CD4-positive, alpha-beta T cell (primary cell): ENCODE measurements around the gene SPATA6. TPM values are rescaled to one million over a fixed set of nuclear protein-coding genes. Genes with fewer than 3 reads are reported as not detected.
"Not testable (repeated sequence)": the region's sequence is repeated elsewhere in the genome, so short reads cannot be mapped to it uniquely, and the experiment has no call there.

Experiments used
- ATAC-seq: fragments of 200-7000 bp; cut with Tn5 transposase; one replicate; pipeline ENCODE4 v1.10.0; 2022; ENCODE audit warnings: mild to moderate bottlenecking; ENCODE audit not compliant: poor library complexity
- CTCF ChIA-PET: fragments of 350-600 bp; sonication (Branson Sonifier 250); formaldehyde crosslinking; loops from one replicate; lab custom pipeline; 2021; ENCODE audit warnings: antibody characterized with exemption, inconsistent platforms; lab: Charles Lee
- POLR2A ChIA-PET: fragments of 350-600 bp; sonication (Branson Sonifier 250); formaldehyde crosslinking; loops from one replicate; lab custom pipeline; 2021; ENCODE audit warnings: antibody characterized with exemption, inconsistent platforms; lab: Charles Lee
- DNase-seq, 14 experiments: peaks; one replicate each; pipeline ENCODE4 v3.0.0-alpha.2; 2013 to 2020; ENCODE audit warnings: mixed read lengths in 2 of 14
- H3K27ac ChIP-seq, 2 donors: one replicate each; pipeline versions ENCODE4 v1.5.1 to v1.7.0; 2013; ENCODE audit warnings: low read length in 2 of 2, low read depth in 1 of 2, mild to moderate bottlenecking in 1 of 2
- H3K27me3 ChIP-seq, 2 experiments: 1 replicate in 1 of 2; 2 replicates in 1 of 2; pipeline versions ENCODE4 v1.6.1 to v1.7.0; 2013; ENCODE audit warnings: low read length in 2 of 2, control low read depth in 1 of 2, mild to moderate bottlenecking in 1 of 2, moderate library complexity in 1 of 2; ENCODE audit not compliant: insufficient read depth in 2 of 2, control insufficient read depth in 1 of 2
- H3K36me3 ChIP-seq: one replicate; pipeline ENCODE4 v1.6.1; 2013; ENCODE audit warnings: low read length, control low read depth; ENCODE audit not compliant: insufficient read depth
- H3K4me1 ChIP-seq: one replicate; pipeline ENCODE4 v1.6.1; 2013; ENCODE audit warnings: low read length, control low read depth; ENCODE audit not compliant: insufficient read depth
- H3K4me3 ChIP-seq: one replicate; pipeline ENCODE4 v1.5.1; 2013; ENCODE audit warnings: mild to moderate bottlenecking, low read length, moderate library complexity
- H3K9me3 ChIP-seq, 2 experiments: 1 replicate in 1 of 2; 2 replicates in 1 of 2; pipeline versions ENCODE4 v1.6.1 to v1.7.0; 2013; ENCODE audit warnings: low read length in 2 of 2, mild to moderate bottlenecking in 2 of 2, control low read depth in 1 of 2, moderate library complexity in 1 of 2; ENCODE audit not compliant: control insufficient read depth in 1 of 2, insufficient read depth in 1 of 2
- H3K27ac Mint-ChIP-seq: one replicate; pipeline ENCODE4 v1.8.0; 2020; ENCODE audit warnings: mixed read lengths
- H3K27me3 Mint-ChIP-seq: one replicate; pipeline ENCODE4 v1.8.0; 2021; ENCODE audit warnings: mixed read lengths
- H3K36me3 Mint-ChIP-seq: one replicate; pipeline ENCODE4 v1.8.0; 2021; ENCODE audit warnings: low read depth, mixed read lengths
- H3K4me1 Mint-ChIP-seq: one replicate; pipeline ENCODE4 v1.8.0; 2021; ENCODE audit warnings: low read depth, mixed read lengths
- H3K4me3 Mint-ChIP-seq: one replicate; pipeline ENCODE4 v1.8.0; 2020; ENCODE audit warnings: mild to moderate bottlenecking, mixed read lengths
- H3K9me3 Mint-ChIP-seq: one replicate; pipeline ENCODE4 v1.8.0; 2020; ENCODE audit warnings: mixed read lengths
- CTCF ChIP-seq: fragments of 200-600 bp; IDR thresholded peaks from one replicate; pipeline ENCODE4 v1.8.0; 2022; ENCODE audit warnings: antibody characterized with exemption, mild to moderate bottlenecking
- intact Hi-C, 2 experiments: fragments of 100-400 bp; cut with DNase I in 1 of 2; cut with micrococcal nuclease in 1 of 2; formaldehyde crosslinking; loops; one replicate each; pipeline versions ENCODE4 v1.15.1 to v1.9.0; 2023 to 2025; cut with DNase I, micrococcal nuclease
- polyA plus RNA-seq, 2 donors: library from polyadenylated mRNA; unstranded; fragments of 120-200 nt; gene quantifications; one replicate each; pipeline ENCODE4 v1.2.1, GENCODE V29; 2013
- total RNA-seq, 174 experiments: library from RNA in 2 of 174; stranded (reverse) in 2 of 174; gene quantifications; one replicate each; pipeline ENCODE4 v1.2.3 and lab custom pipeline; 2021 to 2026

SPATA6 gene
- total RNA-seq (1 to 10 TPM; 3.2 to 4.1 TPM), total RNA-seq (lab: John Stamatoyannopoulos, UW) (0.44 to 7.3 (median 2.7) reads per million in 172 experiments)
- 2.6 TPM for polyA plus RNA-seq (2013, experiment 1 of 2)
- 2.9 TPM for polyA plus RNA-seq (2013, experiment 2 of 2)

GRCh38 chr1:48471691-48472576, at the start of gene SPATA6:
Gene SPATA6 (minus strand): TSS chr1:48472204. CDS start chr1:48472008, 196 bp downstream.
- Mint-ChIP-seq H3K27ac (peak within 1 kb of the TSS; percentile 57), H3K36me3 (peaks cover 6% of the 10 kb centered on the region), H3K4me3 (peak within 1 kb of the TSS; percentile 94), H3K27me3 (no peaks in the 10 kb centered on the region), H3K9me3 (no peaks in the 10 kb centered on the region), H3K4me1 (peaks cover 45% of the 10 kb centered on the region)
- peak; percentile 88 to 97 (median 94) for DNase-seq
- TF ChIP-seq CTCF = no peak
- H3K27ac ChIP-seq = peak within 1 kb of the TSS; percentile 31 to 46
- POLR2A ChIA-PET = interaction anchor here (1.0 kb wide), 1 partner anchor 27 kb away, joined by 3 read pairs; no protein-coding TSS in a partner anchor
- H3K27me3 ChIP-seq = peaks cover 0 to 4% of the 10 kb centered on the region in 2 experiments
- no peaks in the 10 kb centered on the region for H3K36me3 ChIP-seq
- peaks cover 22% of the 10 kb centered on the region for H3K4me1 ChIP-seq
- intact Hi-C loops = loop anchor here in 1 of 2 experiments (5.0 to 10.0 kb wide), 2 partner anchors 305 to 1757 kb away; partner anchors contain the start of genes BEND5 and EFCAB14
- CTCF ChIA-PET = interaction anchor here (1.0 to 1.2 kb wide), 2 partner anchors 13 to 26 kb away, joined by 3 to 4 read pairs; no protein-coding TSS in a partner anchor
- peak; percentile 94 for ATAC-seq
- H3K4me3 ChIP-seq = peak within 1 kb of the TSS; percentile 69
- H3K9me3 ChIP-seq = peaks cover 0 to 8% of the 10 kb centered on the region in 2 experiments

GRCh38 chr1:48519896-48520295, 47.9 kb upstream of the SPATA6 start:
- H3K36me3 ChIP-seq, H3K27ac Mint-ChIP-seq, CTCF ChIA-PET, H3K27me3 ChIP-seq, ATAC-seq, DNase-seq, H3K9me3 Mint-ChIP-seq, H3K4me3 ChIP-seq, intact Hi-C loops, H3K27ac ChIP-seq, H3K36me3 Mint-ChIP-seq, H3K4me3 Mint-ChIP-seq, H3K4me1 Mint-ChIP-seq, H3K4me1 ChIP-seq, POLR2A ChIA-PET, H3K9me3 ChIP-seq: not testable (repeated sequence)
- peaks cover 32% of the 10 kb centered on the region for H3K27me3 Mint-ChIP-seq

- Histone ChIP-seq H3K27ac (no peak overlapping the region), H3K9me3 (no peaks in the 10 kb centered on the region), H3K4me3 (no peak overlapping the region), H3K27me3 (no peaks in the 10 kb centered on the region), H3K4me1 (no peaks in the 10 kb centered on the region), H3K36me3 (no peaks in the 10 kb centered on the region)
- H3K9me3 Mint-ChIP-seq = no peaks in the 10 kb centered on the region
- no peak for TF ChIP-seq CTCF
- intact Hi-C loops = no loop called here
- no peaks in the 10 kb centered on the region for H3K4me1 Mint-ChIP-seq
- H3K27me3 Mint-ChIP-seq = peaks cover 6% of the 10 kb centered on the region
- CTCF ChIA-PET = no interaction called here
- POLR2A ChIA-PET = no interaction called here
- DNase-seq = no peak
- H3K27ac Mint-ChIP-seq = no peak overlapping the region
- no peak for ATAC-seq
- H3K4me3 Mint-ChIP-seq = no peak overlapping the region
- H3K36me3 Mint-ChIP-seq = no peaks in the 10 kb centered on the region
These were observed 34.9 kb upstream of the SPATA6 start for GRCh38 chr1:48506870-48507269.
